HG03521 (cell line): ENCODE data around the gene CD247.
A peak's percentile ranks its signal among the peaks of the same experiment; 100 is the strongest.

ENCODE experiments used
- ATAC-seq: cut with Tn5 transposase; IDR thresholded peaks from one replicate; pipeline ENCODE4 v1.9.1; 2021; ENCODE audit warnings: mild to moderate bottlenecking, moderate library complexity; ENCODE audit not compliant: unreplicated experiment

The CD247 gene

DNA sequence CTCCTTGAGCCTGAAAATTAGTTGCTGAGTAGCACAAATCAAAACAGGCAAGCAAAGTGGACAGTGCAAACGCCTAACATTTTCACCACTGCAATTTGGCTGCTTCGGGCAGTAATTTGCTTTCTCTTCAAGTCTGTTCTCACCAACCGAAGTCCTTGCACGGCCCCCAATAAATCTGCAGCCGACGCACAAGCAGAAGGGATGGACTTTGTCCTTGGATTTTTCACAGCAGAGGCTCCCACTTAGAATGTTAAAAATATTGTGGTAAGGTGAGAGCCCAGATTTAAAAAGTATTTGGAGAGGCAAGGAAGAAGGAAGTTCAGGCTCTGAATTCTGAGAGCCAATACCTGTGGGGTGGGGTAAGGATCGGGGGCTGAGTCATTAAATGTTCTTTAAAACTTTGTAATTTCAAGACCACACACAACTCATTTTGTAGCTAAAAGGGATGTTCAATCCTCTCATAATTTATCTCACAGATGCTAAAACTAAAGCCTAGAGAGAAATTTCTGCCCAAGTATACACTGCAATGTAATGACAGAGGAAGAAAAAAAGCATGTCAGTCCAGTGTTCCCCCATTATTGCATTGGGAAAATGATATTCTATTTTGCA, 6.2 kb downstream of the CD247 start:
- no peak for ATAC-seq

DNA sequence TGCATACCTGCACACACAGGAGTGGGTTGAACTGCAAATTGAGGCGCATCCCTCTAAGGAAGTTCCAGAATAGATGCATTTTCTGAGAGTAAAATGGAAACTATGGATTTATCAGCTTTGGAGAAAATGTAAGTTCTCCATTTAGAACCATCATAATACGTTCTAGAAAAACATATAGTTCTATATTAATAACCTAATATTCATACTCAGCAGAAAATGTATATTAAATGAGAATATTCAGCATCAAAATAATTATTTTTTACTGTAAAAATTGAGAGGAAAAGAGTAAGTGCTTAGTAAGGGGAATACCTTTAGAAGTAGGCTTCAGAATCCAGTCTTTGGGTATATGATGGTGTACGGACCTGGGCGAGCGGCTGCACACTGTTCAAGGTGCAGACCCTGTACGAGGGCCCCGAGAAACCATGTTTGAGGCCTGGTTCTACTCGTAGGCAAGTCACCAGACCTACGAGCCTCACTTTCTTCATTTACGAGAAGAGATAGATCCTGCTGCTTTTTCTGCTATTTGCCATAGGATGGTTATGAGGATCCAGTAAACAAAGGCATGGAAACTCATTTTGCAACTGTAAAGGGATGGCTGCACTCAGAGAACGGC, 6.8 kb downstream of the CD247 start:
- ATAC-seq = no peak

DNA sequence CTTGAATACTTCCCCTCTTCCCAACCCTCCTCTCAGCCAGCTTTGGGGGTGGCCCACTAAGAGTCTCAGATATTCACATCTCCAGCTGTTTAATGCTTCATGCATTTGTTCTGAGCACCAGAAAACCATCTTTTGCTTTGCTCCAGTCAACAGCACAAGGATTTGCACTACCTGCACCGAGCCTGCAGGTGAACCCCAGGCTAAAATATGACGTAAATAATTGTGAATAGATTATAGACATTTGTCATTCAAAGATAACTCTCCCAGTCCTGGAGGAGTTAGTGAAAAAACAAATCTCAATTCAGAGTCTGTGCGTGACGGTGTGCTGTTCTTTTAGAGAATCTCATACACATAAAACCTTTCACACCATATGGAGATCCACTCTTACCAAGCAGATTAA, 7.4 kb downstream of the CD247 start:
- no peak for ATAC-seq

DNA sequence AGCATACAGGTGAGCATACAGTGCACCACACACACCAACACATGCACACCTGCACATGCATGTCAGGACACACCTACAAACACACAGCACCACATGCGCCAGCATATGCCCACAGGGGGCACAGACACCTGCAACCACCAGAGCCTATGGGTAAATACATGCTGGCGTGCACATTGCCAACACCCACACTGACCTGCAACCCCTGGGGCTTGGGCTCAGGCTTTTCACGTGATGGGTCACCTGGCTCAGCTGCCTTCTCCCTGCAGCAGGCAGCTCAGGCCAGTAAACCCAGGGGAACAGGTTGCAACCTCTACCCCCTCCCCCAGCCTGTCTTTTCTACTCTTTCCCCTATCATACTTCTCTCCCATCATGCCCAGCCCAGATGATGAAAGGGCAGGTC, 8.1 kb downstream of the CD247 start:
- no peak for ATAC-seq

DNA sequence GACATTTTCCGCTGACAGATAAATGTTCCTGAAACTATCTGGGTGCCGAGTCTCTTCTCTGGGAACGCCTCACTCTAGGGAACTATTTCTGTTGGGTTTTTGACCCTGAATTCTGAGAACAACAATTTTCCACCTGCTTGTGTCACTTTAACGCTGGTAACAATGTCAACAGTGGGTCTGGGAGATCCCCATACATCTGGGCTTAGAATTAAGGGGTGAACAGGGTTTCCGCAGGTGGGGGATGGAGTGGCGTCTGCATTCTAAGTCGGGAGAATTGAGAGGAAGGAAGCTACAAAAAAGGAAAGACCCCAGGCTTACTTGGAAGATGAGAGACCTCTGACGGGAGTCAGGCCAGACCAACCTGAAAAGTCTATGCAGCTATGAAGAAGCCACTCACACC, 8.7 kb downstream of the CD247 start:
- no peak for ATAC-seq

DNA sequence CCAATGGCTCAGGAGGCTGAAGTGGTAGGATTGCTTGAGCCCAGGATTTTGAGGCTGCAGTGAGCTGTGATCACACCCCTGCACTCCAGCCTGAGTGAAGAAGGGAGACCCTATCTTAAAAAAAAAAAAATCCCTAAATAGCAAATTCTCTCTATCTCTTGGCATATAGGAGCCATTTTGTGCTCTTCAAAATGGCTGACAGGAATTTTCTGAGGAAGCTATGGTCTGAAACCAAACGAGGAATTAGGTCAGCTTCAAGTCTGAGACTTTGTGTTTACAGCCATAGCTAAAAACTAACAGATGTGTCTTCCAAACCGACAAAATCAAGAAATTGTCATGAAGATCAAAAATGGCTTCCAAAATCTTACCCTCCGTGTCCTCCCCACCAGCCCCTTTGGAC, 10.6 kb downstream of the CD247 start:
- no peak for ATAC-seq

DNA sequence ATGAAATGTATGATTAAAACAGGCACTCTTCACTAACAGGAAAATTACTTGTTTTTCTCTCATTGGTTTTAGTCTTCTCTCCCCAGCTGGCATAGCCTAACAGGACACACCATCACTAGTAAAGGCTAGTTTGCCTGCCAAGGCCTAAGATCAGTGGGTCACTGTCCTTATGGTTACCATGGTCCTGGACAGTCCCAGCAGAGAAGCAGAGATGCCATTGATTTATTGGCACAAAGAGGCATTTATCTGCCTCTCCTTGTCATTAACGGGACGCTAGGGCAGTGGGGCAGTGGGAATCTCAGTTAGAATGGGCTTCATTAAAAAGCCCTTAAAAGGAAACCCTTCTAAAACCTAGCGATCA, 13.9 kb downstream of the CD247 start:
- ATAC-seq = no peak

DNA sequence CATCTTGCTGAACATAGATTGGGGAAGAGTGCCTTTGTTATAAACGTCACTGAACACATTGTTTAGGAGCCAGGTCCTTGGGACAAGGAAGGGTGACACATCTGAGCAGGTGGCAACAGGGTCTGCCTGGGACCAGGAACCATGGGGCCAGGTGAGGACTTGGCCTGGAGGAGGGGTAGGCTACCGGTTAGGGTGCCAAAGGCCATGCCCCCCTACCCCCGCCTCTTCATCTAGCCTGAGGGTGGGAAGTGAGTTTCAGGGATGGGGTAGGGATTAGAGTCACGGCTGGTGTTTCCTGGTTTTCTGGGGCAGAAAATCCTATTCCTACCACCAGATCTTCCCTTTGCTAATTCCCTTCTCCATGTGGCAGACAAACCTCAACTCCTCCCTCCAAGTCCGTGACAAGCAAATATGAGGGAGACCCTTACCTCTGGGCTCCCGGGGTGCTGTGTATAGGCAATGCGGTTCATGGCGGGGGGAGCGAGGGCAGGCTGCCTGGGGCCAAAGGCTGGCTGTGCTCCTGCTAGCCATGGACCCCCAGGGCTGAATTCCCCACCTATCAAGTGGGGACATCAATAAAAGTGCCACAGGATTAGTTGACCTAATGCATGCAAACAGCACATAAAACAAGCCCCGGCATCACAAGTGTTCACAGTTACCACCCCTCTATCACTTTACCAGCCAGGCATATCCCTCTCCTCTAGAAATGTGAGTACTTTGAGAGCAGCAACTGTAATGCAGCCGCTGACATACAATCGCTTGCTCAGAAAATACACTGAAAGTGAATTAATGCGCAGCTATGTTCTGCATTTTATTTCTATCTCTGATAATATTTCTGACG, 14.5 kb downstream of the CD247 start:
- no peak for ATAC-seq

DNA sequence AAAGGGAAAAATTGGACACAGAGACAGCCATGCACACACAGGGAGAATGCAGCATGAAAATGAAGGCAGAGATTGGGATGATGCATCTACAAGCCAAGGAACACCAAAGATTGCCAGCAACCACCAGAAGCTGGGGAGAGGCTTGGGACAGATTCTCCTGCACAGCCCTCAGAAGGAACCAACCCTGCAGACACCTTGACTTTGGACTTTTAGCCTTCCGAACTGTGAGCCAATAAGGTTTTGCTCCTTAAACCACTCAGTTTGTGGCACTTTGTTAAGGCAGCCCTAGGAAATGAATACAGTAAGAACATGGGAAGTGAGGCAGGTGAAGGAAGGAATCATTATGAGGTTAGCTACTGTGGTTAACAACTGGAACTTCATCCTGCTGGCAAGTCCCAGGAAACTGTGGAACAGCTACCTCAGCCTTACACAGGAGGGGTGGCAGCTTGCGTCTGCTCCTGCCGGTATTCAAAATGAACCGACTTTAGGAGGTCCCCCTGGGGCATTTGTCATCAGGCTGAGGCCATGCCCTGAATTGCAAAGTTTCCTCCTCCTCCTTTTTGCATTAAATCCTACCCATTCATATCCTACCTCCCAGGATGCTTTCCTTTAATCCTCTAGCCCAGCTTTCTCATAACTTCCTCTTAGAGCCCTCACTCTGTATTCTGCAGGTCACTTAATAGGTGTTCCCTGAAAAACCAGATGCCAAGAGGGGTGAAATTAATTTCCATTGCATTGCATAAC, 15.4 kb downstream of the CD247 start:
- no peak for ATAC-seq

DNA sequence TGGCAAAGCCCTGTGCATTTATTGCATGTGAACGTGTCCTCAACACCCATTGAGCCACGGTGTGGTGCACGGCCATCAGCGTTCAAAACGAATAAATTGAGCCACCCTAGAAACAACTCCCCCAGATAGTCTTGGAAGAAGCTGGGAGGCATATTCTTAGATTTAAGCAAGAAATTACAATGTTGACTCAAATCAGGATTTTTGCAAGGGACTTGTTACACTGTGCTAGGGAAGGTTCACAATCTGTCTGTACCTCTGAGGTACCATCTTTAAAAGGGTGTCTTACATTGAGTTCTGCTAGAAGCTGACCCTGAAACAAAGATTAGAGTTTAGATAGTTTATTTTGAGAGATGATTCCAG, 16.2 kb downstream of the CD247 start:
- ATAC-seq = no peak

DNA sequence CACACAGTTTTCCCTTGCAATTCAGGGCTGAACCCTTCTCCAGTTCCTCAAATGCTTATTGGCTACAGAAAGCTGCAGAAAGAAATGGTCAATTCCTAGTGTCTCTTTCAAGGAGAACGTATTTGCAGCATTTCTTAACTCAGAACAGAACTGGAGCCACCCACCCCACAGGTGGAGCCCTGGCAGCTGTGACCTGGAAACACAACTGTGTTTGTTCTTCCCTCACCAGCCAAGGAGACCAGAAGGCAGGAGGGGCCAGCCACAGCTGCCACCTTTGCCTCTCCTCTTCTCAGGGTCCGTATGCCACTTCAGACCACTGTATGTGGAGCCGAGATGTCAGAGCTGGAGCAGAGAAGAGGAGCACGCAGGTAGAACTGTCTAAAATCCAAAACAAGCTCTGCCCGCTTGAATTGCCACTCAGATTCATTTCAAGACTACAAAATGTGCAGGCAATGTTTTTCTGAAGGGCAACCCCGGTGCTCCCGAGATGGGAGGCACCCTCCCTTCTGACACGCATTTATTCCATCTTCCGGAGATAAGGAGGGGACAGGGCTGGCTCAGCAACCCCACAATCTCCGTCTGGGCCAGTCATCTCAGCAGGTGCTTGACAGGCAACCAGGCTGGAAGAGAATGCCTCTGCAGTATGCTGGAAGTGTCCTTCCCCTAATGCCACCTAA, 16.7 kb downstream of the CD247 start:
- no peak for ATAC-seq

DNA sequence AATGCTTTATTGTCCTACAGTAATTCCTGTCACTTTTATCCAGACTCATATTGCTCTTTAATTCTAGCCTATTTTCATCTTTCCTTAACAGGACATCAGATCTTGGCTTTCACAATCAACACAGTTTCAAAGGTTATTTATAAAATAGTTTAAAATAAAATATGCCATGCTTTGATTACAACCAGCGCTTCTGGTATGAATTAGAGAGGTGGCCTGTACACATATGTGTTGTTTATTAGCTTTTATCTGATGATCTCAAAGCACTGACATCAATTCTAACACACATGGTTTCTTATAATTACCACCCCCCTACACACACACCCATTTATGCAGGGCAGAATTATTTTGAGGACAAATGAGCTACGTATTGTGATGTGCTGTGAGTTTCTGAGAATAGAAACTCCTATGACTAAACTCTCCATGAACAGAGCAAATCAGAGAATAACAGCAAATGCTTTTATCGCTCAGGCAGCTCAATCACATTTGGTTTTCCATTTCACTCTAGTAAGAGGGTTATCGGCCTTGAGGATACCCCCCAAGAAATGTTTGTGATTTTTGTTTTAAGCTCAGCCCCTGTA, 18.0 kb downstream of the CD247 start:
- ATAC-seq = no peak

DNA sequence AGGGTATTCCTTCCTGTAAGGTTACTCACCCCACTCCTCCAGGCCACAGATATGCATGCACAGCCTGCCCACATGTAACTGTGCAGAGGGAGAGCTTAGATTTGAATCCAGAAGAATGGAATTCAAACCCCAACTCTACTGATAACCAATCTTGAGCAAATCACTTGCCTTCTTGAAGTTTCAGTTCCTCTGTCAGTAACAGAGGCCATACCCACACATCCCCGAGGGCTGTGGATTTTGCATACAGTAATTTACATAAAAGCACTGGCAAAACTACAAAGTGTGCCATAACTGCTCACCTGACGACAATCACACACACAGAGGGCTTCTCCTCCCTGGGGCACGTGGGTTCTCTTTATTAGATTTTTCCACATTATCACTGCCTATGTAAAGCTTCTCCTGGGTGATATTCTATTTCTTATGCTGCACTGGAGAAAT, 18.6 kb downstream of the CD247 start:
- ATAC-seq = peak; percentile 98

DNA sequence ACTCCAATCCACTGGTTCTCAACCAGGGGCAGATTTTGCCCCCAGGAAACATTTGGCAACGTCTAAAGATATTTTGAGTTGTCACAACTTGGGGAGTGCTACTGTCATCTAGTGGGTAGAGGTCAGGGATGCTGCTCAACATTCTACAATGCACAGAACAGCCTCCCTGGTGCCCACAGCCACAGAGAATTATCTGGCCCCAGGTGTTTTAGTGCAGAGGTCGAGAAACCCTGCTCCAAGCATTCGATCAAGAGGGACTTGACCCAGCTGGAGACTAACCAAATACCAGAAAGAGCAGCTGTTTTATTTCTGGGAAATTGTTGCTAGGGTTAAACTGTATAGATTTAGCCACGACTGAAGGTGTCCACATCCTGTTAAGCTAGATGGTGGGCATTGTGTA, 19.2 kb downstream of the CD247 start:
- ATAC-seq = no peak

DNA sequence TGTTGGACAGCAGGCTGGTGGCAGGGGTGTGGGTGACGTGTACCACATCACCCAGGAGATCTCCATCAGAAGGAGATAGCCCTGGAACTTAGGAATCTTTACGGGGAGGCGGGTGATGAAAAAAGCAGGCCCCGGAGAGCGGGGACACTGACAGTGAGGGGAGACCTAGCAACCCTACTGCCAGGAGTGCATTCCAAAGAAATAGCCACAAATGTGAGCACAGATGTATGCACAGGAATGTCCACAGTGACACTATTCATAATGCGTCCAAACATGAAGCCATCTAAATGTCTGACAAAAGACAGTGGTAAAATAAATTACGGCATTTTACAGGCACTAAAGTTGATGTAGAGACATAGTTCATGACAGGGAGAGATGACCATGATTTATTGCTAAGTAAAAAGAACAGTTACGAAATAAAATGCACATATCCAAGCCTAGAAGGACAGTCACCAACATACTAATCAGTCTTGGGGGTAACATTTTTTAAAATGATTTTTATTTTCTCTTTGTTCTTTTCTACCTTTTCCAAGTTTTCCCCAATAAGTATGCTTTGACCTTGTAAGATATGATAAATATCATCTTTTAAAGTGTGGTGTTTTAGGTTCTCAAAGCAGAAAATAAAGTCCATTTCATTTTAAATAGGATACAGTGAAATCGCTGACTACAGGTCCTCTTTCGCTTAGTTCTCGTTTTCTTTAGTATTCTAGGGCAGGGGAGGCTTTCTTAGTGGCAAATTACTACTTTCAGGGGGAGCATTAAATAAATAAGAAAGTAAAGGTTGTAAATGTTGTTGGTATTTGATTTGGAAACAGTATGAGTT, 21.3 kb downstream of the CD247 start:
- ATAC-seq = no peak

DNA sequence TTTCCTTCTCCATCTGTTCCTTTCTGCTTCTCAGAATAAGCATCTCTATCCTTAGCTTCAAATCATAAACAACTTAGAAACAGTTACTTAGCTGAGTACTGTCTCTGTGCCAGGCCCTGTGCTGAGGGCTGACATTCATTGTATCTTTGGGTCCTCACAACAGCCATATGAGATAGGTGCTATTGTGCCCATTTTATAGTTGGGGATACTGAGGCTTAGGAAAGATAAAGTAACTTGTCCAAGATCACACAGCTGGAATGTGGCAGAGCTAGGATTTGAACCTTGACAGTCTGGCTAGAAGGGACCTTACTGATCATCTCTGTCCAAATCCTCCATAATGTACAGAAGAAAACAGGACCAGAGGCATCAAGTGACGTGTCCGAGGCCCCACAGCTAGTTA, 25.0 kb downstream of the CD247 start:
- ATAC-seq = no peak

DNA sequence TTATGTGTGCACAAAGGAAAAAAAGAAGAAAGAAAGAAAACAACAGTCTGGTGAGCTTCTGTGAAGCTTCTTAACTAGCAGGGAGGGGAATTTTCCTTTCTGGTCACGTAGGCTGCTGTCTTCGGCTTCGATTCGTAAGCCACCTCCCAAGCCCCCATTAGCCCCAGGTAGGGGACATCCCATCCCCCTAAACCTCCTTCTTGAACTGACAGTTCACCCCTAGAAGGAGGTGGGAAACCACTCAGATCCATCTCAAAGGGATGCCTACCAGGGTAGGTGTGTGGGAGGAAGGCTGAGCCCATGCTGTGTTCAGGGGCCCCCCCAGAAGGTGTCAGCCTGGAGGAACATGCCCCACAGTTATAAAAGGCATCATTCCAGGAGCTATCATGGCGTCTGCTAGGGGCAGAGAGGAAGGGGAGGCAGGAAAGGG, 25.8 kb downstream of the CD247 start:
- ATAC-seq = no peak

DNA sequence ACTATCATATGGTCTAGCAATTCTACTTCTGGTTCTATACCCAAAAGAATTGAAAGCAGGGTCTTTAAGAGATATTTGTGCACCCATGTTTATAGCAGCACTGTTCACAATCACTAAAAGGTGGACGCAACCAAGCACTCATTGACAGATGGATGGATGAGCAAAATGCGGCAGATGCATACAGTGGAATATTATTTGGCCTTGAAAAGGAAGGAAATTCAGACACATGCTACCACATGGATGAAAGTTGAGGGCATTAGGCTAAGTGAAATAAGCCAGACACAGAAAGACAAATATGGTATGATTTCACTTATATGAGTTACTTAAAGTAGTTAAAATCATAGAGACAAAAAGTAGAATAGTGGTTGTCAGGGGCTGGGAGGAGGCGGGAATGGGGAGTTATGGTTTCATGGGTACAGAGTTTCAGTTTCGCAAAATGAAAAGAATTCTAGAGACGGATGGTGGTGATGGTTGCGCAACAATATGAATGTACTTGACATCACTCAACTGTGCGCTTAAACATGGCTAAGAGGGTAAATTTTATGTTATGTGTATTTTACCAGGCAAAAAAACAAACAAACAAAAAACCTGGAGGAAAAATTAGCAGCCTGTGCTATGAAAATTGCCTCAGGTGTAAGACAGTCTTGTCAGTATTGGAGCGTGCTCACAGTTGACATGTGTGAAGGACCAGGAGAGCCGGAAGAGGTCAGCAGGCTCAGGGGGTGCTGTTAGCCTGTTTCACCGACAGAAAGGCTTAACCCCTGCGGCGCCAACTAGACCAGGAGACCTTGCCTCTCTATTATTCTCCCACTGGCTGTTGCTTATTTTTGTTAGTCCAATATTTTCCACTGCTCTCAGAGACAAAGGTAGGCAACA, 26.5 kb downstream of the CD247 start:
- ATAC-seq = no peak

DNA sequence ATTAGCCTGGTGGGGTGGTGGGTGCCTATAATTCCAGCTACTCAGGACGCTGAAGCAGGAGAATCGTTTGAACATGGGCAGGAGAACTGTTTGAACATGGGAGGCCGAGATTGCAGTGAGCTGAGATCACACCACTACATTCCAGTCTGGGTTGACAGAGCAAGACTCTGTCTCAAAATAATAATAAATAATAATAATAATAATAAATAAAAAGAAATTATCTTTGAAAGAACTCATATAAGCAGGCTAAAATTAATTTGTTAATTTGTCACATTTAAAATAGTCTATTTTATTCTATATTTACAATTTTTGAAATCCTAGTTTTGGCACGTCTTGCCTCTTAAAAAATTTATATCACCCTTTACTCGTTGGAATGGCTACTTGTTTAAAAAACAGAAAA, 27.6 kb downstream of the CD247 start:
- no peak for ATAC-seq
